ENCODE results near the gene CDK17.
"Not testable (repeated sequence)": the region's sequence is repeated elsewhere in the genome, so short reads cannot be mapped to it uniquely, and the experiment has no call there.

CDK17 gene

DNA sequence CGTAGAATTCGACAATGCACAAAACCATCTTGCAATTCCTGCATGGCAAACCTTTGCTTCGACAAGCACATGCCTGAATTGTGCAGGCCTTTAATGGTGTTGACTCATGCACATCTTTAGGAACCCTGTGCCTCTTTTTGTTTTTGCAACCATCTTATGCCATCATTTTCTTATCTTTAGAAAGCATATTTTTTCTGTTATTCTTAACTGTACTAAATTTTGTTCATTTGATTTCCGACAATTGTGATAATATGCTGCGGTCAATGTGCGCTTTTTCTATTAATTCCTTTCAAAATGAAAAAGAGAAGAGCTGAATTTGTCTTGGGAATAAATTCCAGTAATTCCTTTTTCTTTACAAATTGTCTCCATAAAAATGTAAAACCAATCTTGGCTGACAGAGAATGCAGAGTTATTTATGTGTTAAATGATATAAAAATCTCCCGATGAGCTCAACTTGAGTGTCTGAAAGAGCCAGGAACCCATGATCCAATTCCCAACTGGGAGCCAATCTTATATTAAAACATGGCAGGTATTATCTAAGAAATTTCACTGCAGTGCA lies 20.1 kb upstream of the CDK17 start:
- no peak for FAIRE-seq
- no peak for DNase-seq (ENCODE audit: extremely low spot score, insufficient read length, low read depth)

DNA sequence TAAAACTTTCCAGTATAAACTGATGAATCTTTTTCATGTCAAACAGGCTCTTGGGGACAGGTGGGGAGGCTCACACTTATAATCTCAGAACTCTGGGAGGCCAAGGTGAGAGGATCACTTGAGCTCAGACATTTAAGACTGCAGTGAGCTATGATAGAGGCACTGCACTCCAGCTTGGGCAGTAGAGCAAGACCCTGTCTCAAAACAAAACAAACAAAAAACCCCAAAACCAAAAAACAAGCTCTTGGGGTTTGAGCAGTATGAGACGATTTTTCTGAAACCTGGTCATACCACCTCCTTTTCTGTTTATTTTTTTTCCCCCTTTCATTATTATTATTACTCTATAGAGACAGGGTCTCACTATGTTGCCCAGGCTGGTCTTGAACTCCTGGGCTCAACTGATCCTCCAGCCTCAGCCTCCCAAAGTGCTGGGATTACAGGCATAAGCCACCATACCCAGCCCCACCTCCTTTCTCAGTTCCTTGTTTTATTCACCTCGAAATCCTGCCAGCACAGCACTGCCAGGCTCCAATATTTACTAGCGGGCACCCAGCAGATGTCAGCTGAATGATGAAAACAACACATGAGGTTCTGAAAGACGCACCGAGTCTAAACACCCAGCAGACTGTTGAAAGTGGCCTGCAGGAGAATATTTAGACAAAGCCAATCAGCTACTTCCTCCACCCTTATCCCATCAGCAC lies 19.5 kb upstream of the CDK17 start:
- DNase-seq (ENCODE audit: extremely low spot score, insufficient read length, low read depth): no peak
- FAIRE-seq: peak; percentile 58

DNA sequence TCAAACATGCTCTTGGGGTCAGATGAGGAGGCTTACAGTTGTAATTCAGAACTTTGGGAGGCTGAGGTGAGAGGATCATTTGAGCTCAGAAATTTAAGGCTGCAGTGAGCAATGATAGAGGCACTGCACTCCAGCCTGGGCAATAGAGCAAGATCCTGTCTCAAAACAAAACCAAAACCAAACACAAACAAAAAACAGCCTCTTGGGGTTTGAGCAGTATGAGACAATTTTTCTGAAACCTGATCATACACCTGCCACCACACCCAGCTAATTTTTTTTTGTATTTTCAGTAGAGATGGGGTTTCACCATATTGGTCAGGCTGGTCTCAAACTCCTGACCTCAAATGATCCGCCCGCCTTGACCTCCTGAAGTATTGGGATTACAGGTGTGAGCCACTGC lies 17.4 kb upstream of the CDK17 start:
- DNase-seq (ENCODE audit: extremely low spot score, insufficient read length, low read depth): not testable (repeated sequence)
- FAIRE-seq: peak; percentile 63

DNA sequence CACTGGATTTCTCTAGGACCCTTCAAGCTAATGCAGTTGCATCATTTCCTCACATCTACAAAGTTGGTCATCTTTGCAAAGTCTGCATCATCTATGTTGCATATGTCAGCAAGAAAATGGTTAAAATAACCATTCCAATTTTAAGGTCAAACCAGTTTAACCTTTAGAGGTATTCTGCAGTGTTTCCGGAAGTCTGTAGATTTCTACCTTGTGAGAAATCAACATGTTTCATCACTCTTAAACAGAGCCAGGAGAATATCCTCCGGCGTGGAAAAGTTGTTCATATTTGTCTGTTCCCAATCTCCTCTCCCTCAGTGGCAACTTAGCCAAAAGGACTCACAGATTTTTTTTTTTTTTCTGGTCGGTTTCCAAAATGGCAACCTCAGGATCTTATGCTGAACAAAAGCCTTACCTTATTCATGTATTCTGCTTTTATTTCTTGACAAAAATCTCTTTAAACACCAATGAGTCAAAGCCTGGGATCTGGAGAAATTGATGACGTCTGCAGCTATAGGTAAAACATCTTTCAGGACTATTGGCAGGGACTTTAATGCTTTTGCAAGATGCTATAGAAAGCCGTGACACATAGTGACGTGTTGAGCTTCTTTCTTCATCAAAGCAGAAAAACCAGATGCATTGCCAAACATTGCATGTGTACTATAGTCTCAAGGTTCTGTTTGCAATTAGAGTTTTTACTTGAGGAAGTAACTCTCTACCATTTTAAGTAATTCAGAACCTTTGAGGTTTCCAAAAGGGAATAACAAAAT lies 16.0 kb upstream of the CDK17 start:
- no peak for FAIRE-seq
- no peak for DNase-seq (ENCODE audit: extremely low spot score, insufficient read length, low read depth)

DNA sequence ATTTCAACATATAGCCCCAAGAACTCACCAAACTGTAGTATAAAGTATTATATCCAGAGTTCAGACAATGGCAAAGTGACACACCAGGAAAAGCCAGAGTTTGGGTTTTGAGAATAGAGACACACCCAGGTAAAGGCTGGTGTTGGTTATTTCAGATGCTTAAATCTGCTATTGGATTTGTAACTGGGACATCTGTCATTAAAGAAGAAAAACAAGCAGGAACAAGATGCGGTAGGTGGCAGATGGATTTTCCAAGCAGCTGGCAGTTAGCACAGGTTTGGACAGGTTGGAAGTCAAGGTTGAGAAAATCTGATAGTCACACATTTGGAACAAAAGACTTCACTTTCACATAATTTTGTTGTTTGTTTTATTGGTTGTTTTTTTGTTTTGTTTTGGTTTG lies 14.4 kb upstream of the CDK17 start:
- no peak for FAIRE-seq

DNA sequence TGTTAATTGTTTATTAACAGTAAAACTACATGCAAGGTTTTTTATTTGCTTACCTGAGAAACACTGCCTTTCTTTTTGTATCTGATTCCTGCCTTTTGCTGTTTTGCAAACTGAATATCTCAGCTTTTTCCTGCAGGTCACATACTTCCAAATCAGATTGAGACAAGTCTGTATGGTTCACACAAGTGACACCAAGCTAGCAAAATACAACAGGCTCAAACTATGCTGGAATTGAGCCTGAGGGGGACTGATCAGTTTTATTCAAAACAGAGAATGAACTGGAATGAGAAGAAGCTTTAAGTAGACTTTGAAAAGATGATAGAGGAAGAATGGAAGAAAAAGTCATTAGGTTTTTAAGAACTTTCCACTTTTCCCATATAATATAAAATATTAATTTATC lies 12.2 kb upstream of the CDK17 start:
- no peak for DNase-seq (ENCODE audit: extremely low spot score, insufficient read length, low read depth)
- no peak for FAIRE-seq

More for the DNA sequence above, 14.4 kb upstream of the CDK17 start:
- no peak for DNase-seq (ENCODE audit: extremely low spot score, insufficient read length, low read depth)

DNA sequence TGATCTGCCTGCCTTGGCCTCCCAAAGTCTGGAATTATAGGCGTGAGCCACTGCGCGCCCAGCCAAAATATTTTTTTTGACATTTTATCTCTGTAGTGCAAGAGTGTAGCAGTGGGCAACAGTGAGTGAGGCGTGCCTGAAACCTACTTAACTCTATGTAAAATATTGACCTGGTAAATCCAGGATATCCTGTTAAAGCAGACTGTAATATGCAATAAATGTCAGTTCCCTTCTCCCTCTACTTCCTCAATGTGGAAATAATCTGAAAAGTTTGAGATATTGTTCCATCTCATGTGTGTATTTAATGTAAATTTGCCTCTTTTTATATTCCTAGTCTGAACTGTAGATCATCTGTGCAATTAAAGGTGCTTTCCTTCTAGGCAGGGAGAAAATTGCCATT lies 9.5 kb upstream of the CDK17 start:
- no peak for FAIRE-seq
- DNase-seq (ENCODE audit: extremely low spot score, insufficient read length, low read depth): no peak

DNA sequence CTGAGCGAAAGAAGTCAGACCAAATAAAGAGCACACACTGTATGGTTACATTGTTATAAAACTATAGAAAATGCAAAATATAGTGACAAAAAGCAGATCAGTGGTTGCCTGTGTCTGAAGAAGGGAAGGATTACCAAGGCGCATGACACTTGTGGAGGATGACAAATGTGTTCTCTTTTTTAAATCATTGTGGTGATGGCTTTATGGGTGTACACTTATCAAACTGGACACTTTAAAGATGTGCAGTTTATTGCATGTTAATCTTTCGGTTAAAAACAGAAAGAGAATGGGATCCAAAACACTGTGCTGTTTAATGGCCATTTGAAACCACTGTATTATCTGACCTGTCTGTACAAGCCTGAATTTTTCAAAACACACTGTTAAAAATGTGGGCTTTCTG lies 8.8 kb upstream of the CDK17 start:
- DNase-seq (ENCODE audit: extremely low spot score, insufficient read length, low read depth): no peak
- FAIRE-seq: no peak

DNA sequence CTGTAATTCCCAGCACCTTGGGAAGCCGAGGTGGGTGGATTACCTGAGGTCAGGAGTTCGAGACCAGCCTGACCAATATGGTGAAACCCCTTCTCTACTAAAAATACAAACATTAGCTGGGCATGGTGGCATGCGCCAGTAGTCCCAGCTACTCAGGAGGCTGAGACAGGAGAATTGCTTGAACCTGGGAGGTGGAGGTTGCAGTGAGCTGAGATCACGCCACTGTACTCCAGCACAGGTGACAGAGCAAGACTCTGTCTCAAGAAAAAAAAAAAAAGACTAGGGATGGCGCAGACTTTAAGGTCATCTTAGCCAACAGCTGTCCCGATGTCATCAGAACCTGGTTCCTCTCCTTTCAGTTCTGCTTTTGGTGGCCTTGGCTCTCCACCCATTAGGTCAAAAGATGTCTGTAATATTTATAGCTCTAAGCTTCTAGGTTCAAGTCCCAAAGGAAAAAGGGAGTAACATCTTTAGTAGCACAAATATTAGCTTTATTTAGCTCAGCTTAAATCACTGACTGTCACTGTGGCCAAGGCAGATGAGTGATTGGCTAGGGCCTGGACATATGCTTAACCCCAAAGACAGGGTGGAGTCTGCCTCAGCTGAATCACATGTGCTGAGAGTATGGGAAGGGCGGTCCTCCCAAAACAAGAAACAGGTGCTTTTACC lies 7.3 kb upstream of the CDK17 start:
- peak; percentile 71 for DNase-seq (ENCODE audit: extremely low spot score, insufficient read length, low read depth)
- peak; percentile 97 for FAIRE-seq

DNA sequence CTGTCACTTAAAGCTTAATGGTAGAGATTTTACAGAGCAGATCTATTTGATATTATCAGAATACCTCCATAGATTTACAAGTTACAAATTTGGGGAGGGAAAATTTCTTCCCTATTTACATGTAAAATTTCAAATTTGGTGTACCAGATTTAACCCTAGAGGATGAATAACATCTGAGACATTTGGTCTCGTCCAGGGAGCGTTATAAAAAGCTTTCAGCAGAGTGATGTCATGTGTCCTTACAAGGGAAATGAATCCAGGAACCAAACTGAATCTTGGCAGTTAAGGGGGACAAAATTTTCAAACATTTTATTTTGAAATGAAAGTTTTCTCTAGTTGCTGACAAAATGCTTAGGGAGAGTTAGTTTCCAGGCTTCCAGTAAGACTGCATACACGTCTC lies 4.5 kb upstream of the CDK17 start:
- FAIRE-seq (no peak), DNase-seq (ENCODE audit: extremely low spot score, insufficient read length, low read depth) (no peak)

DNA sequence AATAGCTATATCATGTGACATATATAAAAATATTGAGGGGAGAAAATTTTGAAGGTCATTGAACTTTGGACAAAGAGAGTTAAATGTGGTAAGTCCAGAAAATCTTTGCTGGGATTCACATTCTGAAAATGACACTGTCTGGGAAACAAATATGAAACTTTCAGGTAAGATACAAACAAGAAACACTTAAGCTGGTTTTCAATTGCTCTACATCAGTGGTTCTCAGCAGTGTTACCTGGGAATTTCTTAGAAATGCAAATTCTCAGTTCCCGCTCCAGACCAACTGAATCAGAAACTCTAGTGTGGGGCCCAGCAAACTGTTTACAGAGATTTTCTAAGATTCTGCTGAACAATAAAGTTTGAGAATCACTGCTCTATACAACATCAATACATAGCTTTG lies 3.6 kb upstream of the CDK17 start:
- DNase-seq (ENCODE audit: extremely low spot score, insufficient read length, low read depth) (no peak), FAIRE-seq (peak; percentile 83)

DNA sequence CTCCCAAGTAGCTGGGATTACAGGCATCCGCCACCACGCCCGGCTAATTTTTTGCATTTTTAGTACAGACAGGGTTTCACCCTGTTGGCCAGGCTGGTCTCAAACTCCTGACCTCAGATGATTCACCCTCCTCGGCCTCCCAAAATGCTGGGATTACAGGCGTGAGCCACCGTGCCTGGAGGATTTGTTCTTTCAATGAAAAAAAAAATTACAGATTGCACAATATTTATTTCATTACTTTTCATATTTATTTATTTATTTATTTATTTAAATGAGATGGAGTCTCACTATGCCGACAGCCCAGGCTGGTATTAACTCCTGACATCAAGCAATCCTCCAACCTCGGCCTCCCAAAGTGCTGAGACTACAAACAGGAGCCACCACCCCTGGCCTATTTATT lies 2.3 kb upstream of the CDK17 start:
- FAIRE-seq: not testable (repeated sequence)

DNA sequence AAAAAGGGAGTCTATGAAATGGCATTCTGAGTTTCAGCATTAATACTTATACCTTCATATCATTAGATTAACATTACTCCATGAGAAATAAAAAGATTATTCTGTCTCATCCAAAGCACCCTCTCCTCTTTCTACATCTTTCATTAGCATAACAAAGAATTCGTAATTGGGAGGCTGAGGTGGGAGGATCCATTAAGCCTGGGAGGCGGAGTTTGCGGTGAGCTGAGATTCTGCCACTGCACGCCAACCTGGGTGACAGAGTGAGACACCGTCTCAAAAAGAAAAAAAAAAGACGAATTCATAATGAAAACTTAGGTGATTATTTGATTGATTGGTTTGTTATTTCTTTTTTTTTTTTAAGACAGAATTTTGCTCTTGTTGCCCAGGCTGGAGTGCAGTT lies 1.8 kb upstream of the CDK17 start:
- DNase-seq (ENCODE audit: extremely low spot score, insufficient read length, low read depth): no peak
- no peak for FAIRE-seq

More for the DNA sequence above, 2.3 kb upstream of the CDK17 start:
- not testable (repeated sequence) for DNase-seq (ENCODE audit: extremely low spot score, insufficient read length, low read depth)

DNA sequence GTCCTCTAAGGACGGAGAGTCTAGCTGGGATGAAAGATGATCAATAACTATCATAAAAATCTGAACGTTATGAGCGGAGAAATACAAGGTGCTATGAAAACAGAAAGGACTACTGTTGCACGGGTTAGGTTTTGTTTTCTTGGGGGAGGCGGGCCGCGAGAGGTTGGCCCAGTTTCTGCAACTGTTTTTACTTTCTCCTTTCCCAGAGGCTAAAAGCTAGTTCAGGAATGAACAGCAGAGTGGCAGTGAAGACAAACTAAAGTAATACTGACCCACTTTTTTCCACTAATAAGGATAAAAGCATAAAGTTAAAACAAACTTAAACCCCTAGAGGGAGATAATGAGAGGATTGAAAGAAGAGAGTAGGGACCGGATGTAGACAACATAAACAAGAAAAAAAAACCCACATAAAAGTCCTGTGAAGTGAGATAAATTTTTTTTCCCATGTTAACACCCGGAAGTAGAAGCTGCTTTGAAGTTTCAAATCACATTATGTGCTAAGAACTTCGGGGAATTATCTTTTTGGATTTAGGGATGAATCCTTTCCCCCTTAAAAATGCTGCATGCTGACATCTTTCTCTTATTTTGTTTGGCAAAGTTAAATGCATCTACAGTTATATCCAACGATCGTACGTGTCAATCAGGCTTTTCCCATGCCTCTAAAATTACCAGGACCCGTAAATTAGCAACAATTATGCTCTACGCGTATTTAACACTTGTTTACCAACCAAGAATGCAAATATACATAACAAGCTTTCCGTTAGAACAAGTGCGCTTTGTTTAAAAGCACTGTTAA lies 1.0 kb upstream of the CDK17 start:
- FAIRE-seq: peak; percentile 63
- DNase-seq (ENCODE audit: extremely low spot score, insufficient read length, low read depth): peak; percentile 36

DNA sequence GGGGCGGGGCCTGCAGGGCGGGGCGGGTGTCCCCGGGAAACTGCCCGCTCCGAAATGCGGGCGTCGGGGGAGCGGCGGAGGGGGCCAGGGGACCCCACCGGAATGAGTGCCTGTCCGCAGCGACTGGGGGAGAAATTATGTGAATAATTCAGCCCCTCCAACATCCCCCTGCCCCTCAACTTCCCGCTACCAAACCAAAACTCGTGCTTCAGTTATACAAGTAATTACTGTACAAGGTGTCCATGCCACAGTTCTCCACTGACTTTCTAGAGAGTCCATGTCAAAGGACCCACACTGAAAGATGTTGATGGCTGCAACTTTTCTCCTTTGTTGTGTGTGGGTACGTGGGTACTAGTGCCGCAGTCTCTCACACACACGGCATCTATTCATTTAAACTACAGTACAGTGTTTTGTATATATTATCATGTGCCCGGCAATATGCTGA lies 414 bp upstream of the CDK17 start:
- DNase-seq (ENCODE audit: extremely low spot score, insufficient read length, low read depth): no peak
- FAIRE-seq: peak; percentile 31

DNA sequence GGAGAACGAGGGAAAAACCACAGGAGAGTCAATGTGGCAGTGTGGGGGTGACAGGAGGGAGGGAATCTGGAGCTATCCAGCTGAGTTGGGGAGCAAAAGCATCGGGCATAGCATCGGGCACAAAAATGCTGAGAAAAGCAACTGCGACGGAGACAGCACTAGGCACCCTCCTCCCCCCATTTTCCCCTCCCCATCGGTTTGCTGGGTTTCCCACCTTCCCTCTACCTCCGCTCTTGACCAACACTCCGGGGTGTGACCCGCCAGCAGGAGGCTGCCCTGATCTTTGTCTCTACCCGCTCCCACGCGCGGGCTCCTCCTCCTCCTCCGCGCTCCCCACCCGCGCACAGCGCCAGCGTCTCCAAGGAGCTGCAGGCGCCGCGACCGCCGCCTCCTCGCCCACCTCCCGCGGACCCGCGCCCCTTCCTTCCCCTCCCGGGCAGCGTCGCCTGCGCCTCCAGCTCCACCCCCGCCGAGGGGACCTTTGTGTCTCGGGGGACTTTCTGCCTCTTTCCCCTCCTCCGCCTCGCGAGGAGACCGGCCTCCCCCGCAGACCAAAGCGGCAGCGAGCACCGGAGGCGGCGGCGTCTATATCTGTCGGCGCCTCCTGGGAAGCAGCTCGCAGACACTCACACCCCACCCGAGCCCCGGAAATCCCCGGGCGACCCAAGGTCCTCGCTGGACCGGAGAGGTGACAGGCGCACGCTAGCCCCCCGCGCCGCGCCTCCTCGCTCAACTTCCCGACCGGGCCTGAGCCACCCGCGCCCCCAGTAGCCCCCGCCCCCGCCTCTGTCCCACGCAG lies 920 bp downstream of the CDK17 start:
- peak; percentile 70 for FAIRE-seq
- peak; percentile 39 for DNase-seq (ENCODE audit: extremely low spot score, insufficient read length, low read depth)

DNA sequence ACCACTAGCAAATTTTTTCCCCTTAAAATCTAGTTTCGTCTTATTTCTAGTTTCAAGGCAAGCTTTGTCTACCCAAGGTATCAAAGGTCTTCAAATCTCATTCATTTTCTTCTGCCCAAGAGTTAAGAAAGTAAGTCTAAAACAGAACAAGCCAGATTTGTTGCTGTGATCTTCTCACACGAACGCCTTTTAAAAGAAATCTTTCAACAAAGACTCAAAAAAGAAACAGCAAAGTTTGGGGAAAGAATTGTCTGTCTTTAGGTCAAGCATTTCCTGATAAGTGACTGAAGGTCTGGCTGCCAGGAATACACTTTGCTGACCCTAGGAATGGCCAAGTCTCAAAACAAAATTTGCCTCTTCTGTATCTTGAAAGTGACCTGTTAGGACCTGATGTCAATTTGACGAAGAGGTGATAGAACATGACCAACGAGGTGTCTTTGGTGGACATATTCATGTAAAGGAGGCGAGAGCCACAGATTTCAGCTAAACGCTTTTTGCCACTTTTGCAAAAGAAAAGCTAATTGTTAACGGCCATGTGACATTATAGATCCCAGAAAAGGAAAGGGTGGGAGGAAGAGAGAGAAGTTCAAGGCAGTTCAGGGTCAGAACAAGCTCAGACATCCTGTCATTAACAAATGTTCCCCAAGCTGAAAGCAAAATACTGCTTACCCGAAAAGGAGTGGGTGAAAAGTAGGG lies 1.7 kb downstream of the CDK17 start:
- FAIRE-seq: peak; percentile 69
- DNase-seq (ENCODE audit: extremely low spot score, insufficient read length, low read depth): no peak

DNA sequence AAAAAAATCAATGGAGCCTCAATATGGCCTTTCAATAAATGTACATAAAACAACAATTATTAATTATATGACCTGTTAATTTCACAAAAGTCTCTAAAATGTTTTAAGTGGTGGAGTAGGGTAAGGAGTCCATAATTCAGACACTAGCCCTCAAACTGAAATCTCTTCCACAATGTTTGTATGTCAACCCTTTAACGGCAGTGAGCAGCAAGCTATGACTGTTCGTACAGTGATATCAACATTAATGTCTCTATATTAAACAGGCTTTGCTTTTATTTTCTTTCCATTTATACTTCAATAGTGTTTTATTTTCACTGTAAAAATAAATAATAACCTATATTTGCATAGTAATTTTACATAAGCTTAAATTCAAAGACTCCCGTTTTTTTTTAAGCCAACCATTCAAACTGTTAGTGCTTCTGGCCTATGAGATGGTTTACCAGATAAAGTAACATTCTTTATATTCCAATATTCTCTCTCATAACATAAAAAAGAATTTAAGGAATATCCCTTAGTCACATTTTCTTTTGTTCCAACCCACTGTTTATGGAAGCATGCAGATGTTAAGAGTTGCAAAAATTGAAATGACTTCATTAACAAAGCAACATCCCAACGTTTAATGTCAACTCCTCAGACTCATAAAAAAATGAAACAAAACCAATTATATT lies 2.3 kb downstream of the CDK17 start:
- FAIRE-seq (no peak), DNase-seq (ENCODE audit: extremely low spot score, insufficient read length, low read depth) (no peak)
